Measurements from ENCODE around the gene WWOX. TPM values are rescaled to one million over a fixed set of nuclear protein-coding genes. Genes with fewer than 3 reads are reported as not detected.

The WWOX gene
- total and polyA plus RNA-seq, 2 of the 4 experiments (the other 2 are of a cell fraction): 2.7 to 5.4 TPM

GRCh38 chr16:78331731-78332130 lies 232.3 kb downstream of the WWOX start:
- WGBS, 2 experiments (ENCODE audit: extremely low coverage in 2 of 2, insufficient read length in 1 of 2): no CpG with 5 or more reads among the region's 4 CpGs
- CTCF ChIA-PET: no interaction called here

More at GRCh38 chr16:78331731-78332130, 232.3 kb downstream of the WWOX start:
- no peak overlapping the region for H3K9ac ChIP-seq (ENCODE audit: low read depth, low read length)
- DNase-seq (no peak), ATAC-seq (ENCODE audit: low read depth) (no peak)
- H3K9me1 ChIP-seq (ENCODE audit: insufficient read depth, low read length): no peaks in the 10 kb centered on the region
- no peaks in the 10 kb centered on the region for H3K4me1 ChIP-seq (ENCODE audit: control insufficient read depth, insufficient read depth, low read length)
- POLR2A ChIA-PET (ENCODE audit: unreplicated experiment): no interaction called here
- H2BK15ac ChIP-seq (ENCODE audit: low read depth, low read length): no peak overlapping the region
- no peak overlapping the region for H3K23ac ChIP-seq (ENCODE audit: low read depth, low read length)
- H3K4ac ChIP-seq (ENCODE audit: low read depth, low read length): no peak overlapping the region
- no peak overlapping the region for H4K91ac ChIP-seq (ENCODE audit: insufficient read depth, low read depth, low read length)
- H3K56ac ChIP-seq (ENCODE audit: extremely low read depth, insufficient read depth, low read length): no peak overlapping the region
- H3K4me2 ChIP-seq (ENCODE audit: low read depth, low read length): no peak overlapping the region
- no peak overlapping the region for H4K5ac ChIP-seq (ENCODE audit: low read depth, low read length)
- H2BK20ac ChIP-seq (ENCODE audit: low read depth, low read length): no peak overlapping the region
- dilution Hi-C loops (cut with HindIII; ENCODE audit: low sequenced_read_pairs, unreplicated experiment) (no loop called here), in situ Hi-C loops (cut with MboI; ENCODE audit: low sequenced_read_pairs) (no loop called here), intact Hi-C loops (cut with micrococcal nuclease) (no loop called here)
- H3K18ac ChIP-seq (ENCODE audit: low read depth, low read length): no peak overlapping the region
- H3K79me1 ChIP-seq (ENCODE audit: low read depth in 1 of 2, low read length in 2 of 2): no peaks in the 10 kb centered on the region
- no peak for TF ChIP-seq MXI1 (IDR thresholded peaks at IDR 0.05; ENCODE audit: borderline replicate concordance, low read depth, low read length)
- H3K9me3 ChIP-seq (ENCODE audit: control insufficient read depth, insufficient read depth, low read length): peaks cover 11% of the 10 kb centered on the region
- BruUV-seq (replicated peaks): no TSS peak
- H4K8ac ChIP-seq (ENCODE audit: low read depth in 2 of 2, low read length in 2 of 2): no peak overlapping the region
- H2AFZ ChIP-seq (replicated peaks; ENCODE audit: low read length, poor library complexity): no peak overlapping the region
- H3K27me3 ChIP-seq (ENCODE audit: control insufficient read depth, insufficient read depth, low read length): no peaks in the 10 kb centered on the region
- no peaks in the 10 kb centered on the region for H3K36me3 ChIP-seq (ENCODE audit: control insufficient read depth, insufficient read depth, low read length)
- no peak overlapping the region for H2AK9ac ChIP-seq (replicated peaks; ENCODE audit: low read depth, low read length, poor library complexity)
- no peak overlapping the region for H2BK120ac ChIP-seq (ENCODE audit: low read depth, low read length)
- H2BK5ac ChIP-seq (ENCODE audit: low read depth, low read length, poor library complexity, severe bottlenecking): no peak overlapping the region
- H3K27ac ChIP-seq (ENCODE audit: insufficient read depth, low read length): no peak overlapping the region
- no peaks in the 10 kb centered on the region for H4K20me1 ChIP-seq (ENCODE audit: insufficient read depth, low read length)
- no peak overlapping the region for H3K14ac ChIP-seq (replicated peaks; ENCODE audit: low read depth, low read length)
- H2AK5ac ChIP-seq (ENCODE audit: low read depth, low read length): no peak overlapping the region
- no peak overlapping the region for H3K4me3 ChIP-seq (ENCODE audit: insufficient read depth, low read depth, low read length)
